Measurements from ENCODE around the gene PTGES.

GRCh38 chr9:129762985-129763926 lies 10.4 kb upstream of the PTGES start:
- TF ChIP-seq YY1 (IDR thresholded peaks at IDR 0.05; ENCODE audit: insufficient read depth, insufficient read length) (no peak), ZNF274 (IDR thresholded peaks at IDR 0.05; ENCODE audit: low read depth, low read length) (no peak)

All from NT2/D1 (cell line).